Stimulated activated CD4-positive, alpha-beta T cell treated with anti-CD3 and anti-CD28 coated beads, Interleukin-2, amount 100 ng/mL, for 24 hours (primary cell): ENCODE measurements around the gene ZPBP.
A peak's percentile ranks its signal among the peaks of the same experiment; 100 is the strongest.
"Not testable (repeated sequence)": the region's sequence is repeated elsewhere in the genome, so short reads cannot be mapped to it uniquely, and the experiment has no call there.

ENCODE experiments used
- DNase-seq, 2 donors: peaks; one replicate each; pipeline ENCODE4 v3.0.0-alpha.2; 2020

ZPBP gene, protein sequence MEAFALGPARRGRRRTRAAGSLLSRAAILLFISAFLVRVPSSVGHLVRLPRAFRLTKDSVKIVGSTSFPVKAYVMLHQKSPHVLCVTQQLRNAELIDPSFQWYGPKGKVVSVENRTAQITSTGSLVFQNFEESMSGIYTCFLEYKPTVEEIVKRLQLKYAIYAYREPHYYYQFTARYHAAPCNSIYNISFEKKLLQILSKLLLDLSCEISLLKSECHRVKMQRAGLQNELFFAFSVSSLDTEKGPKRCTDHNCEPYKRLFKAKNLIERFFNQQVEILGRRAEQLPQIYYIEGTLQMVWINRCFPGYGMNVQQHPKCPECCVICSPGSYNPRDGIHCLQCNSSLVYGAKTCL

DNA sequence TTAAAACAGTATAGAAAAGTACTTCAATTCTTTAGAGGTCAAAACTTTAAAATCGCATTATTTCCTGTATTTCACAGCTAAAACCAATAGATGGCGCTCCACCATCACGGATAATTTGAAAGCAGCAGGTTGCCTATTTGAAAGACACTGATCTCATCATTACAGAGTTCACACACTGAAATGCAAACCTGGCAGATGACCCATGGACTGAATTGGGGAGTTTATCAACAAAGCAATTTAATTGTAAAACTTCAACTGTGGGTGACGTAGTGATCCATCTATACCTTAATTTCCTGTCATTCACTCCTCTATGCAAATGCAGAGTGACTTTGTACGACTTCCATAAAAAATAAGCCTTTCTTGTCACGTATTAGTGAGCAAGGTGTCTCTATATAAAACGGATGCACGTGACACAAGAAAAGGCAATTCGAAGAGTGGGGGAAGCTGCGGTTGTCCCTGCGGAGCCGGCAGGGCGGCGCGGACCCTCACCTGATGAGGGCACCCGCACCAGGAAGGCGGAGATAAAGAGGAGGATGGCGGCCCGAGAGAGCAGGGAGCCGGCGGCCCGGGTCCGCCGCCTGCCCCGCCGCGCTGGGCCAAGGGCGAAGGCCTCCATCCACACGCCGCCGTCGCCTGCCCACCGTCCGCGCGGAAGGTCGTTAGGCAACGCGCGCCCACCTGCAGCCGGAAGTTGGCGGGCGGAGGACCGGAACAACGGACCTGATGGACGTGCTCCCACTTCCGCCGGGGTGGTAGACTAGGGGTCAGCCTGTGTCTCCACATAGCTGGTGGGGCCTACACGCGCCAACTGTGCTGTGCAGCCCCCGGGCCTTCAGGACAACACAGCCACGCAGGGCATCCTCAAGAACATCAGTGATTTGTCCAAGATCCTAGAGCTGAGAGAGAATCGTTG, at the start of gene ZPBP:
TSS of gene ZPBP (minus strand) at position 668 of the 913 bp plus-strand sequence. CDS start at position 616, 52 bp downstream.
- DNase-seq, result peak; percentile 62 to 70

DNA sequence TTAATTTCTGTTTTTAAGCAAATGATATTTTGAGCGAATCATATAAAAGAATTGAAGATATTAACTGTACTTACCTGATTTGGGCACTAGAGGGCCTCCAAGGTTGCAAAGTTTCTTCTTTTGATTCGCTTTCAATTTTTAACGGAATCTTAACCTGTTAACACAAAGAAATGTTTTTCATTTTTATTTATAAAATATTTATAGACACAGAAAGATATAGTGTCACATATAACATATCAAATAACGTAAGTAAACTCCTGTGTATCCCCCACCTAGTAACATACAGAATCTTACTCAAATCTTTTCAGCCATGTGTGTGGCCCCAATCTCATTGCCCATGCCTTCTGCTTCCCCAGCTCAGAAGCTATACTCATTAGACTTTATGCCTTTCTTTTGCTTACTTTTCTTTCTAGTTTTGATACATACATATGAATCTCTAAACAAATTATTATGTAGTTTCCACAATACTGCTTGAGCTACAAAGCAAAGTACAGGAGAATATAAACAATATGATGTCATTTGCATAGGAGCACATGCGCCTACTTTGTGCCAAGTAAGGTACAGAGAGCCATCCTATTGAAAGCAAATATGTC, 49.5 kb upstream of the ZPBP start:
- no peak for DNase-seq

- DNase-seq, result no peak
Observed at GRCh38 chr7:50141854-50142253, 48.8 kb upstream of the ZPBP start.

DNA sequence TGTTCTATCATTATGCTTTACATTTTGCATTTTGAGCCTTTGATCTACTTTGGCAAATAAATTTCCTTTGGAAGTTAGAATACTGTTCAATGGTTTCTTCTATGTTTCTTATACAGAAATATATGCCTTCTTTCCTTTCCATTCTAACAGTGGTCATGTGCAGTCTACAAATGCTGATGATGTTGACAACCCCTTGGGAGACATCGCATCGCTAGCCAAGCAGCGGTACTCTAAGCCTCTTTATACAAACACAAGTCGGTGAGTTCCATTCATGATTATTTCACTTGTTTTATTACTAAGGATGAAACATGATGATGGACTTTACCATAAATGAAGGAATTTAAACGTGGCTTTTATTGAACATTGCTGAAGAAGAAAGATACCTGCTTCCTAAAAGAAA, 48.1 kb upstream of the ZPBP start:
- DNase-seq, result no peak

DNA sequence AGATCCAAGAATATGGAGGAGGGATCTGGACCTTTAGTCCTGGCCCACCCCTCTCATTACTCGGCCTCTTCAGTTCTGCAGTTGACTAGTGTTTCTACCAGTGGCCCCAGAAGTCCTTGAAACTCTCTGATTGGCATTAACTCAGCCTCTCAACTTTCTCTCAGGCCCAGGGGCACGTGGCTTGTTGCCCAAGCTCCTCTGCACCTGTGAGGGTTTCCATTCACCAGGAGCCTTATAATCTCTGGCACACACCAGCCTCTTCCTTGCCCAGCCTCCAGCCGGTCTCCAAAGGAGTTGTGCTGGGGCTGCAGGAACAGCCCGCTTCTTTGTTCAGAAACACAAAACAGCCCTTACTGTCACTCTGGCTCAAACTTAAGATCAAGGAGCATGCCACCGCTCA, 47.6 kb upstream of the ZPBP start:
- DNase-seq, result no peak

DNA sequence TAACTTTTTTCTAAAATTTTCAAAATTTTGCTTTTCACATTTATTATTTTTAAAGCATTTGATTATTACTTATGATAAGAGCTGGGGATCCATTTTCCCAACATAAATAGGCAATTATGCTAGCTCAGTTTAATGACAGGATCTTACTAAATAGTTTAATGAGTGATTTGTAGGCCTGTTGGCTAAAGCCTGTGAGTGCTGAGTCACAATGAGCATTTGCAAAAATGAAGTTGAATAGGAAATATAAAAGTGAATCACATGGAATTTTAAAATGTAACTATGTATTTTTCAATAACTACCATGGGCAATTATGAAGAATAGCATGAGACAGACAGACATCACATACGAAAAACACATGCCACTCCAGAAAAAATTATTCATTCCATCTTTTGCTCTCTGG, 45.1 kb upstream of the ZPBP start:
- DNase-seq, result no peak

DNA sequence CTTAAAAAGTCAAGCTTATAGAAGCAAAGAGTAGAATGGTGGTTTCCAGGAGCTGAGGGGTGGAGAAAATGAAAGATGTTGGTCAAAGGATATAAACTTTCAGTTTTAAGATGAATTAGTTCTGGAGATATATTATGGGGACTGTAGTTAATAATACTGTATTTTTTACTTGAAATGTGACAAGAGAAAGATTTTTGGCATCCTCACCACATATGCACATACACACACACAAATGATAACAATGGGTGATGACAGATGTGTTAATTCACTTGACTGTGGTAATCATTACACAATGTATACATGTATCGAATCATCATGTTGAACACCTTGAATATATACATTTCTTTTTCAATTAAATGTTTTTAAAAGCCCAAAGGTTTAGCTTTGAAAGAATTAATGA, 32.7 kb upstream of the ZPBP start:
- DNase-seq, result no peak

GRCh38 chr7:50121286-50121685, 28.2 kb upstream of the ZPBP start:
- DNase-seq, result no peak

DNA sequence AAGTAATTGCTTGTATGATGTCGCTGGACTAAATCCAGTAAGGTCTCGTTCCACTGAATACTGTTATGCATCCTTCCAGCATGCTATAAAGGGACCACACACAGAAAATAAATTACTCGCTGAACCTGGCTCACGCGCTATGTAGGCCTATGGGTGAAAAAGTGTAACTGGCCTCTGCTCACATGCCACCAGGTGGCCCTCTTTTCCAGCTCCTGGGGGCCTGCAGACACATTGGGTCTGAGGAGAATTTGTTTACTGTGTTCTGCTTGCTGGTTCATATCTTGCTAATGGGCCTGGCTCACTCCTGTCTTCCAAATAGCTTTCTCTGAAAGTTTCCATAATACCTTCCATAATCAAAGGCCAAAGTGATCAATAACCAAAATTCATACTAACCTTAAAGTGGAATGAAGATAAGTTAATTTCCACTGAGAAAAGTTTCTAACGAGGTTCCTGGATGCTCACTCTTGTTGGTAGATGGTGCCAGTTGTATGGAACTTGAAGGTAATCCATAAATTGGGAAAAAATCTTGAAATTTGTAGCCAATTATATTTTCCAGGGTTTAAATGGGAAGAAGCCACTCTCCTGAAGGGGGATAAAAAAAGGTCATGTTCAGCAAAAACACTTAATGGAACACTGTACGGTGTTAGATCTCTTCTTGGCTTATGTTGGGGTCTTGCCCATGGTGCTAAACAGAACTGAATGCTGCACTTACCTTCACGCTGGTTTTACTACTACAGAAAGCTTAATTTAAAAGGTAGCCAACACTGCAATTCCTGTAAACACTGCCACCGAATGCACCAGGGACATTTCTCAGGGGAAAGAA, 27.0 kb upstream of the ZPBP start:
- DNase-seq, result peak; percentile 30 to 43

- no peak for DNase-seq
Observed at GRCh38 chr7:50112250-50112649, 19.2 kb upstream of the ZPBP start.

DNA sequence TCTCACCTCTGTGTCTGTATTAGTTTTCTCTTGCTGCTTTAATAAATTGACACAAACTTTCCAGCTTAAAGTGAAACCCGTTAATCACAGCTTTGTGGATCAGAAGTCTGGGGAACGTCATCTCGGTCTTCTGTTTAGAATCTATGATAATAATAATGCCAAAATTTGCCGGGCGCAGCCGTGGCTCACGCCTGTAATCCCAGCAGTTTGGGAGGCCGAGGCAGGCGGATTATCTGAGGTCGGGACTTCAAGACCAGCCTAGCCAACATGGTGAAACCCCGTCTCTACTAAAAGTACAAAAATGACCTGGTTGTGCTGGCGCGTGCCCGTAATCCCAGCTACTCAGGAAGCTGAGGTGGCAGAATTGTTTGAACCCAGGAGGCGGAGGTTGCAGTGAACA, 8.8 kb upstream of the ZPBP start:
- DNase-seq, result no peak

DNA sequence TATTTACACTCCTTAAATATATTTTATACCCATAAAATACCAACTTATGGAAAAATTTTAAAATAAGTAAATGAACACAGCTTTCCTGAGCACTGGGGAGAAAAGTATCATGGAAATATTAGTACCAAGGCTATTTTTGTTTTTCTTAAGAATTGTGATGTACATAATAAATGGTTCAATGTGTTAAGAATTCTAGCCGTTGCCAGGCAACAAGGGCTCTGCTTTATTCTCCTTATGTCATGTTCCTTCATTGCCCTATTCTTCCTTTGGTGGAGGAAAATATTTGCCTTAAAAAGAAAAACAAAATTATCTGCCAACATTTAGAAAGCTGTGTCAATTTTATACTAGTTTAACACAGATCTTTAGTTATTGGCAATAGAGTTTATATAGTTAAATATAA, 2.6 kb upstream of the ZPBP start:
- DNase-seq, result no peak

GRCh38 chr7:50088463-50089129, 4.5 kb downstream of the ZPBP start:
- DNase-seq, result no peak

DNA sequence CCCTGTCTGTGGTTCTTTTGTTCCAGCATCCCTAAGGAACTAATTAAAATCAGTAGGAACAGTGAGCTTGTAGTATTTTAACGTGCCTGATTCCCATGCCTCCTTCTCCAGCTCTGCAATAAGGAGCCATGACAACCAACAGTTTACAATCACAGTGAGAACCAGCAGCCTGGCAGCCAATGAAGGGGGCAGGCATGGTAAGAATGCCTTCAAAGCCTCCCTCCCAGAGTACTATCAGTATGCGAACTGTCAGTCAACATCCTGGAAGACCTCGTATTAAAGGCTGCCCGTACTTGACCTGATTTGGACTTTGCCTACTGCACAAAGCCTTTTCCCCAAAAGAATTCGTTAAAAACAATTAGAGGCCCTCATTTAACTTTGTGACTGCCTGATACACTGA, 7.7 kb downstream of the ZPBP start:
- DNase-seq, result no peak

DNA sequence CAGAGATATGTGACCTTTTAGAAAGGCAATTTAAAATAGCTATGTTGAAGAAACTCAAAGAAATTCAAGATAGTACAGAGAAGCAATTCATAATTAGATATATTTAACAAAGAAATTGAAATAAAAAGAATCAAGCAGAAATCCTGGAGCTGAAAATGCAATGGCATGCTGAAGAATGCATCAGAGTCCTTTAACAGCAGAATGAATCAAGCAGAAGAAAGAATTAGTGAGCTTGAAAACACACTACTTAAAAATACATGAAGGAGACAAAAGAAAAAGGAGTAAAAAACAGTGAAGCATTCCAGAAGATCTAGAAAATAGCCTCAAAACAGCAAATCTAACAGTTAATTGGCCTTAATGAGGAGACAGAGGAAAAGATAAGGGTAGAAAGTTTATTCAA, 20.0 kb downstream of the ZPBP start:
- DNase-seq, result no peak

GRCh38 chr7:50069613-50070012, 23.4 kb downstream of the ZPBP start:
- peak; percentile 19 to 30 for DNase-seq

GRCh38 chr7:50068850-50069551, 24.0 kb downstream of the ZPBP start:
- DNase-seq, result no peak

GRCh38 chr7:50068026-50068425, 25.0 kb downstream of the ZPBP start:
- no peak for DNase-seq

GRCh38 chr7:50062951-50063350, 30.1 kb downstream of the ZPBP start:
- no peak for DNase-seq

GRCh38 chr7:50056131-50056530, 36.9 kb downstream of the ZPBP start:
- no peak for DNase-seq

DNA sequence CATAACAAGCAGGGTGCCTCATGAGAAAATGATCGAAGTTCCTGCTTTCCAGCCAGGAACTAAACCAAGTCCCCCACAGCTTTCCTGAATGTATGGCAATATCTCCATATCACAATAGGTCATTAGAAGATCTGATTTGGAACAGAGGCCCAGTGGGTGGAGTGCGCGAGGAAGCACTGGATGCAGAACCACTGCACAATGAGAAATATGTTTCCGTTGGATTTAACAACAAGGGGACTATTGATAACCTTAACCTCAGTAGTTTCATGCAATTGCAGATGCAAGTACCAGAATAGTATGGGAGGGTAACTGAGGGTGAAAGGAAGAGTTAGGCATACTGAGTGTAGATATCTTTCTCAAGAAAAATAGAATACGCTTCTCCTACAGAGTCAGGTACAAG, 45.3 kb downstream of the ZPBP start:
- no peak for DNase-seq

- DNase-seq, result not testable (repeated sequence)
Observed at GRCh38 chr7:50041165-50041564, 51.9 kb downstream of the ZPBP start.
